Spleen (tissue), 11 donors: ENCODE results near the gene LRP1B. TPM values are rescaled to one million over a fixed set of nuclear protein-coding genes. Genes with fewer than 3 reads are reported as not detected.

ENCODE experiments used
- DNase-seq: peaks from one replicate; pipeline ENCODE4 v3.0.0-alpha.2; 2020
- H3K27ac ChIP-seq, 8 donors: fragments of 200-600 bp; sonication (generic) in 7 of 8; 1 replicate in 4 of 8; 2 replicates in 4 of 8; pipeline versions ENCODE4 v1.5.0 to v1.8.0; 2016 to 2021; ENCODE audit warnings: inconsistent platforms in 4 of 8, mild to moderate bottlenecking in 4 of 8, moderate library complexity in 1 of 8
- H3K27me3 ChIP-seq, 7 donors: fragments of 200-600 bp; sonication (generic) in 6 of 7; replicated peaks in 1 of 7; 1 replicate in 4 of 7; 2 replicates in 3 of 7; pipeline versions ENCODE4 v1.5.0 to v1.8.0; 2016 to 2021; ENCODE audit warnings: inconsistent platforms in 3 of 7, mild to moderate bottlenecking in 1 of 7
- H3K36me3 ChIP-seq, 6 donors: fragments of 200-600 bp; sonication (generic) in 5 of 6; 1 replicate in 4 of 6; 2 replicates in 2 of 6; pipeline versions ENCODE4 v1.5.0 to v1.8.0; 2016 to 2021; ENCODE audit warnings: inconsistent platforms in 2 of 6
- H3K4me1 ChIP-seq, 6 donors: fragments of 200-600 bp; sonication (generic) in 5 of 6; 1 replicate in 3 of 6; 2 replicates in 3 of 6; pipeline versions ENCODE4 v1.5.0 to v1.8.0; 2016 to 2021; ENCODE audit warnings: inconsistent platforms in 3 of 6
- H3K4me3 ChIP-seq, 8 donors: fragments of 200-600 bp; sonication (generic) in 7 of 8; 1 replicate in 4 of 8; 2 replicates in 4 of 8; pipeline versions ENCODE4 v1.5.0 to v1.8.0; 2016 to 2021; ENCODE audit warnings: inconsistent platforms in 4 of 8, mild to moderate bottlenecking in 4 of 8, moderate library complexity in 2 of 8
- H3K9me3 ChIP-seq, 8 donors: fragments of 200-600 bp; sonication (generic) in 7 of 8; 1 replicate in 4 of 8; 2 replicates in 4 of 8; pipeline versions ENCODE4 v1.5.0 to v1.8.0; 2016 to 2021; ENCODE audit warnings: inconsistent platforms in 4 of 8
- POLR2A ChIP-seq, 3 donors: fragments of 450-650 bp; IDR thresholded peaks; one replicate each; pipeline ENCODE4 v1.5.1; 2017; ENCODE audit warnings: antibody characterized with exemption in 3 of 3, mild to moderate bottlenecking in 1 of 3
- POLR2AphosphoS5 ChIP-seq, 3 donors: sonication (generic); formaldehyde crosslinking; IDR thresholded peaks; one replicate each; pipeline ENCODE4 v1.5.1; 2017; ENCODE audit warnings: antibody characterized with exemption in 3 of 3
- WGBS, 5 donors: extraction: QIAGEN DNeasy Blood & Tissue Kit in 3 of 5; methylation state at CpG; one replicate each; pipeline versions ENCODE4 v1.1.5 to v1.1.7; 2013 to 2018; 5-methylcytosine and 5-hydroxymethylcytosine counted together
- intact Hi-C: fragments of 100-400 bp; cut with DNase I; formaldehyde crosslinking; loops from one replicate; pipeline ENCODE4 v1.15.0; 2023; ENCODE audit warnings: low total_unique reads
- polyA plus RNA-seq, 3 donors: library from polyadenylated mRNA; stranded (reverse); fragments of 200-250 nt; gene quantifications; one replicate each; pipeline ENCODE4 v1.2.1, GENCODE V29; 2013
- total RNA-seq, 7 donors: library from RNA; depleted of rRNA in 3 of 7; stranded (reverse); fragments of >200 nt in 3 of 7; fragmentation: NEBNext Ultra II Directional in 4 of 7; extraction: Animal tissue kit (Norgen Biotek cat#: 25700) in 4 of 7; gene quantifications; one replicate each; pipeline versions ENCODE4 v1.1.0 to v1.2.1, GENCODE V29; 2016 to 2021
- TF ChIP-seq, protein P1 (sequence below), 11 experiments: fragments of 200-600 bp in 7 of 11; fragments of 450-650 bp in 4 of 11; sonication (generic) in 4 of 11; IDR thresholded peaks in 8 of 11; conservative IDR thresholded peaks in 3 of 11; 1 replicate in 7 of 11; 2 replicates in 4 of 11; pipeline versions ENCODE4 v1.4.0 to v1.8.0; 2016 to 2021; ENCODE audit warnings: antibody characterized with exemption in 11 of 11, inconsistent platforms in 4 of 11, mild to moderate bottlenecking in 1 of 11
- donor health status: healthy with polysubstance abuse.
- donor health status: DM: no; HTN: no; CAD: no; lungs with moderate emphysema.
- donor health status: DM: no; HTN: no; CAD: no.
- donor health status: Bipolar disorder and iron deficiency.
- donor health status: healthy.
- donor health status: DM: no; HTN: no; CAD: no.
- donor health status: DM: yes; HTN: yes; CAD: no.

Gene LRP1B
- total and polyA plus RNA-seq, 10 donors: 0.02 to 0.85 (median 0.08) TPM; not detected in 2

DNA sequence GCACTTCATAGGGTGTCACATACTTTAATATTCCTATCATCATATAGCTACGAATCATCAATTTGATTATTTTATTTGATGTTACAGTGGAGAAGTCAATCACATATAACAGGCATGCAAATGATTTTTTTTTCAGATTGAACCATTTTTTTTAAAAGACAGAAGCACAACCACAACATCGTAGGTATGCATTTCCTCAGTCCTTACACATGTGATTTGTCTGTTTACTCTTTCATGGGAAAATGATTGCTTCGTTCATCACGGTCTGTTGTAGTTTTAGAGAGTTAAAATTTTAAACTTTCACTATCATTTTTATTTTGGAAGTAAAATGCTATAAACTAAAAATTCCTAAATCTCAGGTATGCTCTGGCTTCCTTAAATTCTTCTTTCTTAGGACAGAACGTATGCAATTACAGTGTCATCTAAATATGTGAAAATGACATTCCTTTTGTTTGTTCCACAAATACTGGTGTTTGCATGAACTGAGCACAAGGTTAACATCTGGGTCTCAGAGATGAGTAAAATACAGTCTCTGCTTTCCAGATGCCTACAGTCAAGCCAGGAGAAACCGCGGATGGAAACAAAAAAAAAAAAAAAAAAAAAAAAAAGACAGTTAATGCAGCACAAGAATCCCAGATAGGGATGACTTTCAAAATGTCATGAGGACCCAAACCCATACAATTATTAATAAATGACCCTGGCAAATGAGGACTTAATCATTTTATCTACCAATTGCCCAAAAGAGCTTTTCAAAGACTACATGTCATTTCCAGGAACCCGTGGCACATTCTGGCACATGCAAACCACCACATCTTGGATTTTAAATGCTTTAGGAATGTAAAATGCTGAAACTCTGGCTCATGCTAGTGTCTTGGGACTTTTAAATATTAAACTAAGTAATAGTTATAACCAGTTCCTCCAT lies 201.2 kb downstream of the LRP1B start:
- TF ChIP-seq POLR2A (IDR thresholded peaks at IDR 0.05): no peak
- TF ChIP-seq POLR2AphosphoS5 (IDR thresholded peaks at IDR 0.05): no peak
- TF ChIP-seq, protein P1, sequence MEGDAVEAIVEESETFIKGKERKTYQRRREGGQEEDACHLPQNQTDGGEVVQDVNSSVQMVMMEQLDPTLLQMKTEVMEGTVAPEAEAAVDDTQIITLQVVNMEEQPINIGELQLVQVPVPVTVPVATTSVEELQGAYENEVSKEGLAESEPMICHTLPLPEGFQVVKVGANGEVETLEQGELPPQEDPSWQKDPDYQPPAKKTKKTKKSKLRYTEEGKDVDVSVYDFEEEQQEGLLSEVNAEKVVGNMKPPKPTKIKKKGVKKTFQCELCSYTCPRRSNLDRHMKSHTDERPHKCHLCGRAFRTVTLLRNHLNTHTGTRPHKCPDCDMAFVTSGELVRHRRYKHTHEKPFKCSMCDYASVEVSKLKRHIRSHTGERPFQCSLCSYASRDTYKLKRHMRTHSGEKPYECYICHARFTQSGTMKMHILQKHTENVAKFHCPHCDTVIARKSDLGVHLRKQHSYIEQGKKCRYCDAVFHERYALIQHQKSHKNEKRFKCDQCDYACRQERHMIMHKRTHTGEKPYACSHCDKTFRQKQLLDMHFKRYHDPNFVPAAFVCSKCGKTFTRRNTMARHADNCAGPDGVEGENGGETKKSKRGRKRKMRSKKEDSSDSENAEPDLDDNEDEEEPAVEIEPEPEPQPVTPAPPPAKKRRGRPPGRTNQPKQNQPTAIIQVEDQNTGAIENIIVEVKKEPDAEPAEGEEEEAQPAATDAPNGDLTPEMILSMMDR (IDR thresholded peaks at IDR 0.05 in 8 of 11, conservative IDR thresholded peaks at IDR 0.05 in 3 of 11): no peak
- H3K27ac ChIP-seq: no peak overlapping the region
- intact Hi-C loops: no loop called here
- no peaks in the 10 kb centered on the region for H3K36me3 ChIP-seq
- H3K4me3 ChIP-seq: no peak overlapping the region
- WGBS, 5 donors: 78 to 87% (median 82%) methylated on average over 8 of the region's 8 CpGs
- DNase-seq: no peak
- H3K9me3 ChIP-seq: no peaks in the 10 kb centered on the region
- no peaks in the 10 kb centered on the region for H3K27me3 ChIP-seq
- H3K4me1 ChIP-seq: no peaks in the 10 kb centered on the region

DNA sequence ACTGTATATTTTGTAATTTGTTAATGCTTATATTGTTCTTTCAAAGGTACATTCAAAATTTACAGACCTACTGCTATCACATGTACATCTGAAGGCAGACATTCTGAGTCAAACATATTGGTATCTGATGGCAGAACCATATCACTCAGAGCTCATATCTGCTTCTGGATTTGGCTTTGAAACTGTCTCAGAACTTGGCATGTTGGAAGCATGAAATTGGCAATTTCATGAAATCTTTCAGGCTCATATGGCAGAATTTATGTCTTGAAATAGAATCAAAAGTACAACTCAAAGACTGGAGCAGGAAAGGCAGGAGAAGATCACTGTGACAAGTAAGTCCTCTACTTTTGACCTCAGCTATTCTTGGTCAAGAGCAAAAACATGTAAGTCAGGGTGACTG lies 202.3 kb downstream of the LRP1B start:
- TF ChIP-seq POLR2A (IDR thresholded peaks at IDR 0.05) (no peak), POLR2AphosphoS5 (IDR thresholded peaks at IDR 0.05) (no peak)
- TF ChIP-seq, protein P1 (IDR thresholded peaks at IDR 0.05 in 8 of 11, conservative IDR thresholded peaks at IDR 0.05 in 3 of 11): no peak
- Histone ChIP-seq H3K4me1 (no peaks in the 10 kb centered on the region), H3K4me3 (no peak overlapping the region), H3K27ac (no peak overlapping the region), H3K9me3 (peaks cover 0 to 4% (median 0%) of the 10 kb centered on the region in 8 donors), H3K36me3 (no peaks in the 10 kb centered on the region), H3K27me3 (no peaks in the 10 kb centered on the region)
- intact Hi-C loops: no loop called here
- DNase-seq: no peak

DNA sequence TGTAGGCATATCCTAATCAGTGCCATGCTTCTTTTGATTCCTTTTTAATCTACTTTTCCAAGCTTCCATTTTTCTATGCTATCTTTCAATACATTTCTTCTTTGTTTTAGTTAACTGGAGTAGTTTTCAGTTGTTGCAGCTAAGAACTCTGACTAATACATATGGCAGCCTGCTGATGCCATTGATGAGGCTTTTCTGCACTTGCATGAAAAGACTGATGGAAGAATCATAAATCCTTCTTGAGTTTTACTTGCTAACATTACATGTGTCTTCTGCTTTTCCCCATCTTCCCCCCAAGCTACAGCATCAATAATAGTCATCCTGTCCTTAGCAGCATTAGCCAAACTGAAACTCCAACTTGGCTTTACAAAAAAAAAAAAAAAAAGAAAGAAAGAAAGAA lies 203.3 kb downstream of the LRP1B start:
- Histone ChIP-seq H3K36me3 (no peaks in the 10 kb centered on the region), H3K9me3 (peaks cover 0 to 4% (median 0%) of the 10 kb centered on the region in 8 donors), H3K27me3 (no peaks in the 10 kb centered on the region), H3K4me3 (no peak overlapping the region), H3K27ac (no peak overlapping the region), H3K4me1 (no peaks in the 10 kb centered on the region)
- no peak for DNase-seq
- intact Hi-C loops: no loop called here
- TF ChIP-seq, protein P1 (IDR thresholded peaks at IDR 0.05 in 8 of 11, conservative IDR thresholded peaks at IDR 0.05 in 3 of 11): no peak
- no peak for TF ChIP-seq POLR2AphosphoS5 (IDR thresholded peaks at IDR 0.05)
- no peak for TF ChIP-seq POLR2A (IDR thresholded peaks at IDR 0.05)

DNA sequence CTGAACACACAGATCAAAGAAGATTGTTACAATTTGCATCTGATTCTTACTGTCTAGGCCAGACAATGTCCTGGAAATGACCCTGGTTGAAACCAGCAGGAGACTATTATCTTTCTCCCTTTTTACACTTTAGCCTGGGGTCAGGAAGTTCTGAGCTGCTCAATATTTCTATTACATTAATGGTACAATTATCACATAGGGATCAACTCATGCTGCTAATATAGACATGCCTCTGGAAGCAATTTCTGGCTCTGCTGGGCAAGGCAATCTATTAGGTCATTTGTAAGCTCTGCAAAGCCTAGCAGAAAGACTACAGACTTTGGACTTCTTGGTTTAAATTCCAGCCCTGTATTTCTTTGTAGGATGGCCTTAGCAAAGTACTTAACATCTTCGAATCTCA lies 205.3 kb downstream of the LRP1B start:
- DNase-seq: no peak
- Histone ChIP-seq H3K27ac (no peak overlapping the region), H3K27me3 (no peaks in the 10 kb centered on the region), H3K4me1 (no peaks in the 10 kb centered on the region), H3K4me3 (no peak overlapping the region), H3K9me3 (peaks cover 0 to 4% (median 0%) of the 10 kb centered on the region in 8 donors), H3K36me3 (no peaks in the 10 kb centered on the region)
- 63 to 85% (median 72%) methylated on average over 1 of the region's 1 CpG for WGBS, 5 donors
- TF ChIP-seq, protein P1 (IDR thresholded peaks at IDR 0.05 in 8 of 11, conservative IDR thresholded peaks at IDR 0.05 in 3 of 11): no peak
- no peak for TF ChIP-seq POLR2AphosphoS5 (IDR thresholded peaks at IDR 0.05)
- TF ChIP-seq POLR2A (IDR thresholded peaks at IDR 0.05): no peak
- intact Hi-C loops: no loop called here
